KG1 (cell line): ENCODE results near the gene CCDC88C.
"Not testable (repeated sequence)": the region's sequence is repeated elsewhere in the genome, so short reads cannot be mapped to it uniquely, and the experiment has no call there.

Experiments used
- DNase-seq: peaks from one replicate; lab custom pipeline; 2025; lab: John Stamatoyannopoulos, UW

Gene CCDC88C

DNA sequence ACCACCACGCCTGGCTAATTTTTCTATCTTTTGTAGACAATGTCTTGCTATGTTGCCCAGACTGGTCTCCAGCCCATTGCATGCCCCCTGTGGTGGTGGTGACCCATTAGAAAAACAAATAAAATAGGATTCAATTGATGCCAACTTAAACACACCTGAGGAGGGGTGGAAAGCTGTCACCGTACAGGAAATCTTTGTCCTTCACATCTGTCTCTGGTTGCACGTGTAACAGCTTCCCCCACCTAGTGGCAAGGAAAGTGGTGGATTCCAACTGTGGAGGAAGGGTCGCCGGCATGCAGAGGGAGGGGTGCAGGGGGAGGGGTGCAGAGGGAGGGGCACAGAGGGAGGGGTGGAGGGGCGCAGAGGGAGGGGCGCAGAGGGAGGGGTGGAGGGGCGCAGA, 147.0 kb downstream of the CCDC88C start:
- DNase-seq, result no peak

DNA sequence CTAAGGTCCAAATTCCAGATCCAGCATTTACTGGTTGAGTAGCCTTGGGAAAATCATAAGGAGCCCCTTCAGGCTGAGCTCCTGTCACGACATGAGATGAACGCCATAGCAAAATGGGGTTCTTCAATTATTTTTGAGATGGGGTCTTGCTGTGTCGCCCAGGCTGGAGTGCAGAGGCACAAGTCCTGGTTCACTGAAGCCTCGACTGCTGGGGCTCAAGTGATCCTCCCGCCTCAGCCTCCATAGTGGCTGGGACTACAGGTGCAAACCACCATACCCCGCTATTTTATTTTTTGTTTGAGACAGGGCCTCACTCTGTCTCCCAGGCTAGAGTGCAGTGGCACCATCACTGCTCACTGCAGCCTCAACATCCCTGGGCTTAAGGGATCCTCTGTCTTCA, 147.4 kb downstream of the CCDC88C start:
- no peak for DNase-seq

DNA sequence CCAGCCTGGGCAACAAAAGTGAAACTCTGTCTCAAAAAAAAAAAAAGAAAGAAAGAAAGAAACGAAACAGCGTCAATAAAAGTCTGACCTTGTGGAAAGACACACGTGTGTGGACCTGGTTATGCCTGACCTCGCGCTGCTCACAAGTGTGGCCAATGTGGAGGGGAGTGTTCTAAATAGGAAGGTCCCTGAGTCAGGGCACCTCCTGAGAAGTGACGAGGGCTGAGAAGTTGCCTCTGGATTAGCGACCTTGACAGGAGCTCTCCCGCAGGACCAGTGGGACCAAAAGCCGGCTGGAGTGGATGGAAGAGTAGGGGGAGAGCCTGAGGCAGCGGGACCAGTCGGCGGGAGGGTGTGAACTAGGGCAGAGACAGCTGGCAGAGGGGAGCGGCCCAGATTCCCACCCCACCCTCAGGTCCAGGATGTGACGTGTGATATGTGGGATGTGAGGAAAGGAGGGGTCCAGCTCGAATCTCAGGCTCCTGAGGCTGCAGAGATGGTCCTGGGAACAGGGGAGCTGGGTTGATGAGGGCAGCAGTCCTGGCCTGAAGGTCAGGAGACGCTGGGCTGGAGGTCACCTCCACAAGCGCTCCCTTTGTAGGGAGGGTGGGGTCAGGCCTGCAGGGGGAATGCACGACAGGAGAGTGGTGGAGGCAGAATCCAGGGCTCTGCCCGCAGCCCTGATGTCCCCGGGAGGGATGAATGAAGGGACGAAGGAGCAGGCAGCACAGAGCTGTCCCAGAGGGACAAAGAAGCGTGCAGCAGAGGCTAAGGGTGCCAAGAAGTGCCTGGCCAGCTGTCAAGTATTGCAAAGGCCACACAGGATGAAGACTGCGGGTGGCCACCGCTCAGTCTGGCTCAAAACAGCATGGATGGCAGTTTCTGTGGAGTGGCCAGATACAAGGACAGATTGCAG, 148.3 kb downstream of the CCDC88C start:
- no peak for DNase-seq

DNA sequence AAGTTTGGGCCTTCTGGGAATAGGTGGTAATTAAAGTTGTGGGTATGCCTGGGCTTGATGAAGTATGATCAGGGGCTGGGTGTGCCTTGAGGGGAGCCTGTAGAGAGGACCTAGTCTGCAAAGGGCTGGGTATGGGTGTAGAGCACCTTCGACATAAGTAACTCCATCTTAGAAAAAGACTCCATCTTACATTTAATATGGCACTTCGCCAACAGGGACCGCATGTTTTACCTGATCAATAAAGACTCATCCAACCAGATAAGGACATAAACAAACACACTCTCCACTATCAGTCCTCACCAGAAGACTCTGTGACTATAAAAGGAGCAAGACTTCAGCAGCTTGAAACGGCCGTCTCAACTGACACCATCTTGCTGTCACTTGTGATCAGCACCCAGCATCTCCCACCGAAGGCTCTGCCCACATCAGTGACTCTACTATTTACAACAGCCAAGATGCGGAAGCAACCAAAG, 149.6 kb downstream of the CCDC88C start:
- no peak for DNase-seq

DNA sequence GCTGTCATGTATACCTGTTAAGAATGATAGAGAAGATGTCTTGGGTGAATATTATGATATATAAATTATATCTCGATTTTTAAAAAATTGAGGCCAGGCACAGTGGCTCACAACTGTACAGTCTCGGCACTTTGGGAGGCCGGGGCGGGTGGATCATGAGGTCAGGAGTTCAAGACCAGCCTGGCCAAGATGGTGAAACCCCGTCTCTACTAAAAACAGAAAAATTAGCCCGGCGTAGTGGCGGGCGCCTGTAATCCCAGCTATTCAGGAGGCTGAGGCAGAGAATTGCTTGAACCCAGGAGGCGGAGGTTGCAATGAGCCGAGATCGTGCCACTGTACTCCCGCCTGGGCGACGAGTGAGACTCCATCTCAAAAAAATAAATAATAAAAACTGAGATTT, 151.3 kb downstream of the CCDC88C start:
- not testable (repeated sequence) for DNase-seq

DNA sequence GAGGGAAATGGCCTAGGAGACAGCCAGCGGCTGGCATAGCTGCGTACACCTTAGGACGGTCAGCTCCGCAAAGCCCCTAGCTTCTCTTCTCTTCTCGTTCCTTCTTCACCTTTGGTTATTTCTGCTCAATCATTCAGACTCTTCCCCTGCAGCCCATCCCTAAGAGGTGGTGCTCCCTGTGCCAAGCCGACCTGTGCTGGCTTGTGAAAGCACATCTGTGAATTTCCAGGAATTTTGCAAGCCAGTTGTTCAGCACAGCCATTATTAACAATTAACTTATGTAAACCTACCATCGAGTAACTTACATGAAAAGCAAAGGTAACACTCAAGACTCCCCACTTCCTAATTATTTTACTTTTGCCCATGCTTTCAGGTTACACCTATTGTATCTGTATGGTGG, 152.2 kb downstream of the CCDC88C start:
- DNase-seq, result no peak

DNA sequence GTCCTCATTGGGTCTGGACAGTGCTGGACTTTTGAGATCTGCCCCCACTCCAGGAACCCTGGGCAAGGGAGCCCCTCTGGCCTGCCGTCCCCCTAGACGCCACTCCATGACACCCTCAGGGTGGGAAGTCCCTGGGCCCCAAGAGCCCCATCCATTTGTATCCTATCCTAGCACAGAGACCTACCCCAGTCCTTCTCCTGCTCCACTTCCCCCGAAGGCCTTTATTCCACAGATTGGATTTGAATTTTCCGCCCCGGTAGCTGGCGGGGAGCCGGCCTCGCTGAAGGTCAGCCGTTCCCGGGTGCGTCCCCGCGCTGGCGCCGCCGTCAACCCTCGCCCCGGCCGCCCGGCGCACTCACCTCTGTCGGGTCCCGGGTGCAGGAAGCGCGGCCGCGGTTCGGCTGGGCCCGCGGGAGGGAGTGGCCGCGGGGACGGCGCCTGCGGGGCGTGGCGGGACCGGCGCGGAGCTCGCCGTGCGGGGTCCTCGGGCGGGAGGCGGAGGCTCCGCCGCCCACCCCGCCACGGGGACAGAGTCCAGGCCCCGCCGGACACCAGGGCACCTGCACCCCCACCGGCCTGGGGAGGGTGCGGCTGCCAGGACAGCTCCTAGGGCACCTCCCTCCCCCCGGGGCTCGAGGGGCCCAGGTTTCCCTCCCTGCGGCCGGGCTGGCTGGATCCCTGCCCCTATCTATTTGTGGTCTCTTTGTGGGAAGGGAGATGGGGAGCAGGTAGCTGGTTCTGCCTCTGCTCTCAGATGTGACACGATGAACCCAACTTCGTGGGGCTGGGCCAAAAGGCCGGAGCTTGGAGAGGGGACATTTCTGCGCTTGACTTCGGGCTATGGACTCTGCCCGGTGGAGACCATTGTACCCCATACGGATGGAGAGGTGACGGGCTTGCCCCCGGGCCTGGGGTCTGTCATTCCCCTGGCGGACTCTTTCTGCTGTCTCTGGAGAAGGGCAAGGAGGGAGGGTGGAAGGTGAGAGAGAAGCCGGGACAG, 153.2 kb downstream of the CCDC88C start:
- DNase-seq, result no peak

DNA sequence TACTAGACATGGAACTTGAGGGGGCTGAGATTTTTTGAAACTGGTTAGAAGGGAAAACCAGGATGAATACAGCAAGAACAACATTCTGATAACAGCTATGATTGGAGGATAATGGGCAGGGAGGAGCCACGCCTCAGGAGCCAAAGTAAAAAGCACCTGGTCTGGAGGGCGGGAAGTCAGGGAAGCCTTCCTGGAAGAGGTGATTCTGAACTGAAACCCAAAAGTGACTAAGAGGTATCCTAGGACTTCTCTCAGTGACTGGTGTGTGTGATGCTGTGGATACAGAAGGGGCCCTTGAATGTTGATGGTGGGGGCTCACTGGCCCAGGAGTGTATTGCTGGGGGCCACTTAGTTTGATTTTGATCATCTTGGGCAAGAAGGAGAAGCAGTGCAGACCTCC, 154.3 kb downstream of the CCDC88C start:
- no peak for DNase-seq

DNA sequence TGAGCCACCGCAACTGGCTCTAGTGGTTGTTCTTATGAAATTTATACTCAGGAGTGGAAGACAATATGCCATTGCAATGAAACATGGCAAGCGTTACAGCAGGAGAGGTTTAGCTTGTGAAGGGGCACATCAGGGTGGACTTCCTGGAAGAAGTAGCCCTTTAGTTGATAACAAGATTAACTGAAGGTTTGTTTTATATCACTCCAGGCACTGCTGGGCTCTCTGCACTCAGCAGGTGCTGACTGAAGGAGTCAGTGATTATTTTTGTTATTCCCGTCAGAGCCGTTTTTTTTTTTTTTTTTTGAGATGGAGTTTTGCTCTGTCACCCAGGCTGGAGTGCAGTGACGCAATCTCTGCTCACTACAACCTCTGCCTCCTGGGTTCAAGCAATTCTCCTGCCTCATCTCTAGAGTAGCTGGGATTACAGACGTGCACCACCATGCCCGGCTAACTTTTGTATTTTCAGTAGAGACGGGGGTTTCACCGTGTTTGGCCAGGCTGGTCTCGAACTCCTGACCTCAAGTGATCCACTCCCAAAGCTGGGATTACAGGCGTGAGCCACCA, 155.6 kb downstream of the CCDC88C start:
- no peak for DNase-seq

DNA sequence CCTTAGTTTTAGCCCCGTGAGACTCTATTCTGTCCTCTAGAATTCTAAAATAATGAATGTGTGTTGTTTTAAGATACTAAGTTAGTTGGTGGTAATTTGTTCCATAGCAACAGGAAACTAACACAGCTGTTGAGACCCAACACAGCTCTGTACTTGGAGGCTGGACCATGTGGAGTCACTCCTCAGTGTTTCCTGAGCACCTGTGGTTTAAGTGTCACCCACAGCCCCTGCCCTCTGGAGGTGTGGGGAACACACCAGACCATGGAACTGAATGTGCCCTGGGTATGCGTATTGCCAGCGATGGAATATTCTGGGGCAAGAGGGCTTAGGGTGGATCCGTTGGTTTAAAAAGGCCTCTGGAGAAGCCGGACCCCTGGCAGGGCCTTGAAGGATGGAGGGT, 156.5 kb downstream of the CCDC88C start:
- DNase-seq, result no peak

DNA sequence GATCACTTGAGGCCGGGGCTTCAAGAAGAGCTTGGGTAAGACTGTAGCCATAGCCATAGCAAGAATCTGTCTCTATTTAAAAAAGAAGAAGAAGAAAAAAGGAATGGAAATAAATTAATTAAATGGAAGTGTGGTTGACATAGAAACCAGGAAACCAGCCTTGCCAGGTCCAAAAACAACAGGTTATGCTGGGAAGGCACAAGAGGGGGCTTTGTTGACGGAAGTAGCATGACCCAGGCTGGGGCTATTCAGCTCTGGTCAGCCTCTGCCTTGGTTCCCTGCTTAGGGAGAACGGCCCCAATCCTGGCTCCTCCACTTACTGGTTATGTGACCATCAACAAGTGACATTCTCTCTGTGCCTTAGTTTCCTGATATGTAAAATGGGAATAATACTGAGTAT, 158.7 kb downstream of the CCDC88C start:
- no peak for DNase-seq

DNA sequence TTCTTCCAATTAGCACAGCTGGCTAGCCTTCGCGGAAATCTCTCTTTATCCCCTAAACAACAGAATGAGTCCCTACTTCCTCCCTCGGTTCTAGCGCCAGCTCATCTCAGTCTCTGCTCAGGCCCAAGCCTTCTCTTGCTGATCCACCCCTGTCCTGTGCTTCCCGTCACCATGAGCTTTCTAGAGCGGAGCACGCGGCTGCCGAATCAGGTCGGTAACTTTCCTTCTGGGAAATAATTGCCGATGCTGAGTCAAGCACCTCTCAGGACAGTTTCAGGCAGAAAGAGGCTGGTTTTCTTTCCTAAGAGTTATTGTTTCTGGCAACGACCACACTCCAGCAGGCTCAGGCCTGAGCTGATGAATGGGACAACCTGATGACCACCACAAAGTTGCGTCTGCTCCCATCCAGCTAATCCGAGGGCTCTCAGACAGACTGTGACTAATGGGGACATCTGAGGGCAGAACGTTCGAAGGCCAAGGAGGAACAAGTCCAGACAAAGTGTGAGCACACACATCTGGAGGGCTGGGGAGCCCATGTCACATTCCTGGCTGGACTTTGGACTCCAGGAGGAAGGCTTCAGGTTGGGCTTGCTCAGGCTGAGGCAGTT, 159.5 kb downstream of the CCDC88C start:
- DNase-seq, result no peak

DNA sequence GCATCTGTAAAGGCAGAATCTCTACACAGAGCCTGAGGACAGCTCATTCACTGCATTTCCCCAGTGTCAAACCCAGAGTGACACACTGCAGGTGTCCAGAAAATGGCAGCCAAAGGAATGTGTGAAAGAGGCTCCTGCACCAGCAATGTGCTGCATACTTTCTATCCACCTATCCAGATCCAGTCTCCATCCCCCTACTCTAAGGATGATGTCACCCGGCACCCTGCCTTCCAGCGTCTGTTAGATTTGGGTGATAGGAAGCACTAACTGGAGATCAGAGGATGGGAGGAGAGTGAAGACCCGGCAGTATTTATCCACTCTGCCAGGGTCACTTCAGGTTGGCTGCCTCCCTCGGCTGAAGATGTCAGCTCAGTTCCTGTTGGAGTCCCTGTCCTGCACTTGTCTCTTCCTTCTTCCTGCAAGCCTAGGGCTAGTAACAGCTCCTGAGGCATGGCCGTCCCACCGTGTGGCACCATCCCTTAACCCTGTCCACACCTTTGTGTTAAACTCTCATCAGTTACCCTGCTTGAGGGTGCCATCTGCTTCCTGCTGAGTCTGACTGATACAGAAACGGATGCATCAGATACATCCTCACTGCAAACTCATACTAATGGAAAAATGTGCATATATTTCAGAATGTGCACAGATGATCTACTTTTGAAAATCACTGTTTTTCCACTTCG, 160.2 kb downstream of the CCDC88C start:
- DNase-seq, result no peak

DNA sequence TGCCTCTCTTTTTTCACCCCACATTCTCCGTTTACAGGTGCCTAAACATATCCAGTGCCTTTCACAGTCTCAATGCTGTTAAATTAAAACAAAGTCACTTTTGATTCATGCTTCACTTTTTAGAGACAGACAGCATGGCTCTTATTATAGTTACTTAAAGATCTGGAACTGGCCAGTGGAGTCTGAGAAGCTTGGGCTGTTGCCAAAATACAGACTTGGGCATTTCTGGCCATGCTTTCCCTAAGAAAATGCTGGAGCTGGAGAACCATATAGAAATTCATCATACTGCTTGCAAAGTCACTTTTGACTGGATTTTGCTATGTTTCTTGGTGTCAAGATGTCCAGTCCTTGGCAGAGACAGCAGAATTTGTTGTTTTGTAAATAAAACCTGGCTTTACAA, 161.0 kb downstream of the CCDC88C start:
- no peak for DNase-seq

DNA sequence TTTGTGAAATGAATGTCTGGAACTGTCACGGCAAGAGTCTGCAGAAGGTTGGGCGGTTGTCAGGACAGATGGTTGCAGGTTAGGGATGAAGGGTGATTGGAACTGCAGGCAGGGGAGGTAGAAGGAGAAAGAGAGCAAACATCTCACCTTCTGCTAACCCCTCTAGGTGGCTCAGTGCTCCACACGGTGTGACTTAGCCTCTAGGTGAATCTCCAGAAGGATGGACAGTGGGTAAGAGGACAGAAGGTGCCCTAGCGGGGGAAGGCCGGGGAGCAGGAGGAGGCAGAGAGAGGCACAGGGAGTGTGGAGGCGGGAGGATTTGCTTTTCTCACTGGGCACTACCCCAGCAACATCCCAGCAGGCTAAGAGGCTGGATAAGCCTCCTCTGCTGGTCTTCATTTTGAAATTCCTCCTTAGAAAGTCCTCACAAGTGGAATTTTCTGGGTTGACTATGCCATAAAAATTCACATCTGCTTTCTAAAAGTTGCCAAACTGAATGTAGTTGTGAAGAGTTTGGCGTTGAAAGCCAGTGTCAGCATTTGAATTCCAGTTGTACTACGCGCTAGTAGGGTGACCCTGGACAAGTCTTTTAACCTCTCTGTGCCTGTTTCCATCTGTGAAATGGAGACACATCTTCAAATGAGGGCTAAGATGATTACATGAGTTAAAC, 162.5 kb downstream of the CCDC88C start:
- DNase-seq, result no peak

DNA sequence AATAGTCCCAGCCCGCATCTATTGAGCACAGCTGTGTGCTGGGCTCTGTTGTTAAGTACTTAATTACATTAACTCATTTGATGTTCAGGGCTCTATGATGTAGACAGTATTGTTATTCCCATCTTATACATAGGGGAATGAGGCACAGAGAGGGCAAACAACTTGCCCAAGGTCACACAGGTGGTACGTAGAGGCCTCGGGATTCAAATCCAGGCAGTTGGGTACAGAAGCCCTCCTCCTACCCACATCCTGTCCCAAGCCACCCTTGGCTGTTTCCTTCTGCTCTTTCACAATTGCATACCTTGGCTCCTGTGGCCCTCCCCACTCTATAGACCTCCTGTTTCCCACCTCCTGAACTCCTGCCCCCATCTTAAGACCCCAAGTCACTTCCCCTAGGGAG, 163.2 kb downstream of the CCDC88C start:
- DNase-seq, result no peak

DNA sequence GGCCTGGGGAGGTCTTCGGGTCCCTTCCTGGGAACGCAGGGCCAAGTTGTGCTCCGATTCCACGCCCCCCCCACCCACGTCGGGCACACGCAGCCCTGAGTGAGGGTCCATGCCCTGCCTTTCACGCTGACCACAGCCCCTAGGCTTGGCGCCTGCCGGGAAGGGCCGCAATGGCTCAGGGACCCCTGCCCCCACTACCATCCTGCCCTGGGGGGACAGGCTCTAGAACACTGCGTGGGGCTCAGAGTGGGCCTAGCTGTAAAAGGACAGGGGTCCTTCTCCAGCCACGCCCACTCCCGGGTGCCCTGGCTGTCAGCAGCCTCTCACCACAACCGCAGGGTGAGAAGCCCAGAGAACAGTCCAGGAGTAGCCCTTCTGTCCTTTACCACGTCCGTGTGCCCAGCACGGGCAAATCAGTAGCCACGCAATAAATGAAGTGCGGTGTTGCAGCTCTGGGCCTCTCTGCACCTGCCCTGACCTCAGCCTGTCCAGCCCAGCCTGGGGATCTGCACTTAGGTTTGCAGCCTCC, 163.8 kb downstream of the CCDC88C start:
- no peak for DNase-seq

DNA sequence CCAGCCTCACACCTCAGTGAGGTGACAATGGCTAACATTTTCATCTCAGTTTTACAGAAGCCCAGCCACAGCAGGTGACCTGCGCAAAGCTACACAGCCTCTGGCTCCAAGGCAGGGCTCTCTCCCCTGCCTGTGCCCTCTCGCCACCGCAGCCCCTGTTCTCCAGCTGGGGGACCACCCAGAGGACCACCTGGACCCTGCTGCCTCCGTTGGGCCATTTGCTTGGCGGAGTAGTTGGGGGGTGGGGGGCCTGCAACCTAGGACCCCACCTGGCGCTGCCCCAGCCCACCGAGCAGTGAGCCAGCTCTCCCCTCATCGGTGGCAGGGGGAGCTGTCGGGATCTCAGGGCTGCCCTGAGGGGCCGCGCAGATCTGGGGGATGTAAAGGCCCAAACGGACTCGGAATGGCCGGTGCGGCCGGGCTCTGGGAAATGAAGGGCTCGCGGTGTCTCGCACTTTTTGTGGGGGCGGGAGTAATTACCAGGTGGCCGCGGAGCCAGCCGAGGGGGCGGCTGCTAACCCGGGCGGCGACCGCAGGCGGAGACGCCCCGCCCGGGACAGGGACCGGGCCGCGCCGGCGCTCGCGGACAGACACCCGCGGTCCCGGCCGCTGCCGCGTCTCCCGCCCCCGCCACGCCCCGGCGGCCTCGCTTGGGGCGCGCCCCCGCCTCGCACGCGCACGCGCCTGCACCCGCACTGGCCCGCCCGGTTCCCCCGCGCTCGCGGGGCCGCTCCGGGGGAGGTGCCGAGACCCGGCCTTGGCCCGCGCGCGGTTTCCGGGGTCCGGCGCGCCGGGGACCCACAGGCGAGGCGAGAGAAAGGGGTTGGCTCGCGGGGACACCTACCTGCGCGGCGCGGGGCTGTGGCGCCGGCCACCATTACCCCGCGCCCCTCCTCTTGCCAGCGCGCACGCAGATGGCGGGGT, 164.5 kb downstream of the CCDC88C start:
- no peak for DNase-seq

DNA sequence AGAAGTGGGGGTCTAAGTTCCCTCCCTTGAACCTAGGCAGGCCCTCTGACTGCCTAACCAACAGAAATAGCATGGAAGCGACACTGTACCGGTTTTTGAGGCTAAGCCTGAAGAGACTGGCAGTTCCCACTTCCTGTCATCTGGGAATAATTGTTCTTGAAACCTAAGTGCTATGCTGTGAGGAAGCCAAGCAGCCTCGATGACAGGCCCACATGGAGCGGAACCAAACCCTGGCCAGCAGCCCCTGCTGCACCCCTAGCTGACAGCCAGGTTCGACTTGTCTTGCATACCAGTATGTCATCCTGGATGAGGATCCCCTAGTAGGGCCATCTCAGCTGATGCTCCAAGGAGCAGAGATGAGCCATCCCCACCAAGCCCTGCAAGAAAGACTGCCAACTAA, 166.7 kb downstream of the CCDC88C start:
- no peak for DNase-seq
